Mesothelial cell of epicardium (in vitro differentiated cells): ENCODE data around the gene TMEM120A. TPM values are rescaled to one million over a fixed set of nuclear protein-coding genes. Genes with fewer than 3 reads are reported as not detected.

Experiments used
- DNase-seq, 2 experiments: peaks; one replicate each; pipeline ENCODE4 v3.0.0; 2021; ENCODE audit warnings: low spot score in 2 of 2; ENCODE audit not compliant: unreplicated experiment in 2 of 2
- H3K27ac Mint-ChIP-seq: 2 replicates; pipeline ENCODE4 v1.8.0; 2021; ENCODE audit warnings: mixed read lengths
- H3K27me3 Mint-ChIP-seq: 2 replicates; pipeline ENCODE4 v1.8.0; 2021; ENCODE audit warnings: low read depth, mixed read lengths
- H3K36me3 Mint-ChIP-seq: 2 replicates; pipeline ENCODE4 v1.8.0; 2021; ENCODE audit warnings: mixed read lengths
- H3K4me1 Mint-ChIP-seq: 2 replicates; pipeline ENCODE4 v1.8.0; 2021; ENCODE audit warnings: mixed read lengths
- H3K4me3 Mint-ChIP-seq: 2 replicates; pipeline ENCODE4 v1.8.0; 2021; ENCODE audit warnings: mild to moderate bottlenecking, moderate library complexity, mixed read lengths
- H3K9me3 Mint-ChIP-seq: 2 replicates; pipeline ENCODE4 v1.8.0; 2021; ENCODE audit warnings: mixed read lengths
- CTCF ChIP-seq: fragments of 200-600 bp; sonication (generic); IDR thresholded peaks from one replicate; pipeline ENCODE4 v1.5.0; 2021; ENCODE audit warnings: antibody characterized with exemption; ENCODE audit not compliant: unreplicated experiment
- total RNA-seq: library from RNA; stranded (reverse); gene quantifications from 3 replicates; pipeline ENCODE4 v1.2.1, GENCODE V29; 2021

Gene TMEM120A
- total RNA-seq, 1 donor from 2014 or later: 17.8 TPM

- Mint-ChIP-seq H3K4me1 (peaks cover 14% of the 10 kb centered on the region), H3K9me3 (no peaks in the 10 kb centered on the region), H3K27ac (peak overlapping the region; percentile 77), H3K4me3 (no peak overlapping the region), H3K36me3 (peaks cover 20% of the 10 kb centered on the region), H3K27me3 (no peaks in the 10 kb centered on the region)
- TF ChIP-seq CTCF: no peak
- no peak for DNase-seq
Measured at GRCh38 chr7:75968012-75968411, 26.4 kb downstream of the TMEM120A start.

GRCh38 chr7:75967487-75967997 is 26.9 kb downstream of the TMEM120A start:
- Mint-ChIP-seq H3K27me3 (no peaks in the 10 kb centered on the region), H3K9me3 (no peaks in the 10 kb centered on the region), H3K36me3 (peaks cover 22% of the 10 kb centered on the region), H3K4me1 (peaks cover 18% of the 10 kb centered on the region), H3K4me3 (no peak overlapping the region), H3K27ac (peak overlapping the region; percentile 77)
- DNase-seq: no peak
- TF ChIP-seq CTCF: no peak

- no peak for DNase-seq
- H3K9me3 Mint-ChIP-seq: no peaks in the 10 kb centered on the region
- no peak for TF ChIP-seq CTCF
- no peak overlapping the region for H3K4me3 Mint-ChIP-seq
- no peaks in the 10 kb centered on the region for H3K27me3 Mint-ChIP-seq
- H3K27ac Mint-ChIP-seq: peak overlapping the region; percentile 77
- peaks cover 17% of the 10 kb centered on the region for H3K4me1 Mint-ChIP-seq
- H3K36me3 Mint-ChIP-seq: peaks cover 18% of the 10 kb centered on the region
Measured at GRCh38 chr7:75967055-75967454, 27.3 kb downstream of the TMEM120A start.

- peaks cover 11% of the 10 kb centered on the region for H3K4me1 Mint-ChIP-seq
- H3K36me3 Mint-ChIP-seq: peaks cover 18% of the 10 kb centered on the region
- DNase-seq: no peak
- H3K27me3 Mint-ChIP-seq: no peaks in the 10 kb centered on the region
- H3K27ac Mint-ChIP-seq: no peak overlapping the region
- no peak overlapping the region for H3K4me3 Mint-ChIP-seq
- no peak for TF ChIP-seq CTCF
- H3K9me3 Mint-ChIP-seq: no peaks in the 10 kb centered on the region
Measured at GRCh38 chr7:75966190-75966961, 28.0 kb downstream of the TMEM120A start.

- no peak for TF ChIP-seq CTCF
- H3K4me1 Mint-ChIP-seq: peaks cover 11% of the 10 kb centered on the region
- no peak overlapping the region for H3K27ac Mint-ChIP-seq
Measured at GRCh38 chr7:75965617-75966016, 28.8 kb downstream of the TMEM120A start.

More at GRCh38 chr7:75965617-75966016, 28.8 kb downstream of the TMEM120A start:
- Mint-ChIP-seq H3K36me3 (peaks cover 19% of the 10 kb centered on the region), H3K4me3 (no peak overlapping the region), H3K27me3 (no peaks in the 10 kb centered on the region), H3K9me3 (no peaks in the 10 kb centered on the region)
- DNase-seq: no peak
